Activated CD4-positive, alpha-beta T cell treated with anti-CD3 and anti-CD28 coated beads, Interleukin-2, amount 50 U/mL, for 48 hours (primary cell): ENCODE results near the gene EMCN.
"Not testable (repeated sequence)": the region's sequence is repeated elsewhere in the genome, so short reads cannot be mapped to it uniquely, and the experiment has no call there.

Source experiments
- DNase-seq, 2 experiments: peaks; one replicate each; pipeline ENCODE4 v3.0.0-alpha.2; 2020

EMCN gene

DNA sequence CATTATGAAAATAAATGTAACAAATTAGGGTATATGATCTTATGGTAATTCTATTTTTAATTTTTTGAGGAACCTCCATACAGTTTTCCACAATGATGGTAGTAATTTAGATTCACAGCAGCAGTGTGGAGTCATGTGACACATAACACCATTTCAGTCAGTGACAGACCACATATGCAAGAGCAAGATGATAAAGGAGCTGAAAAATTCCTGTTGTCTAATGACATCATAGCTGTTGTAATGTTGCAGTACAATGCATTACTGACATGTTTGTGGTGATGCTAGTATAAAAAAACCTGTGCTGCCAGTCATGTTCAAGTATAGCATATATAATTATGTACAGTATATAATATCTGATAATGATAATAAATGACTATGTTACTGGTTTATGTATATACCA, 28.5 kb downstream of the EMCN start:
- DNase-seq: no peak

DNA sequence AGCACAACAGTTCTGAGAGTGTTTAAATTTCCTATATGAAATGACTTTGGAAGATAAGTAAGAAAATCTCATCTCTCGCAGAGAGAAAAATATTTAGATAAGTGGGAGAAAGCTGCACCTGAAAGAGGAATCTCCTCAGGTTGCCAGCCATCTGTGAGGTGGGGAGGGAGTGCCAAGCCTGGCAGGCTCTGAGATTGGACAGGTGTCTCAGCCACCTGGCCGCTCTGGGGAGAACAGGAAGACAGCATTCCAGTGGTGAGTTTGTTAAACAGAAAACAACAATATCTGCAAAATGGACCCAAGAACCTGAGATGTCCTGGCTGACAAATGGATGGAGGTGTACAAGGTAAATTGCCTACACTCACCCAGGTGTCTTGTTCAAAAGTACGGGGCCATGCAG, 31.3 kb downstream of the EMCN start:
- no peak for DNase-seq

DNA sequence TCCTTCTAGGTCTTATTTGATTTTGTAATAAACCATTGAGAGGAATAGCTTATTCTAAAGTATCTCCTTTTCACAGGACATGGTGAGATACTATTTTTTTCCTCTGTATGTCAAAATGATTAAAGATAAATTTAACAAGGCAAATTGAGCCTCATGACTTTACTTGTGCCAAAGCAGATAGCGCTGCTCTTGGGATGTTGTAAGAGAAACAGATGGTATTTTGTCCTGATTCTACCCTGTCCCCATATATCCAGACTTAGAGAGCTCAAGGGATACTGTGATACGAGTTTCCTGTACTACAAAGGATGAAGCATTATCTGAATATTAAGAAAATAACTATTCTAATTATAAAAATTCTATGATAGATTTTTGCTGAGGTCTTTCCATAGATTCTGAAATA, 34.0 kb downstream of the EMCN start:
- no peak for DNase-seq

DNA sequence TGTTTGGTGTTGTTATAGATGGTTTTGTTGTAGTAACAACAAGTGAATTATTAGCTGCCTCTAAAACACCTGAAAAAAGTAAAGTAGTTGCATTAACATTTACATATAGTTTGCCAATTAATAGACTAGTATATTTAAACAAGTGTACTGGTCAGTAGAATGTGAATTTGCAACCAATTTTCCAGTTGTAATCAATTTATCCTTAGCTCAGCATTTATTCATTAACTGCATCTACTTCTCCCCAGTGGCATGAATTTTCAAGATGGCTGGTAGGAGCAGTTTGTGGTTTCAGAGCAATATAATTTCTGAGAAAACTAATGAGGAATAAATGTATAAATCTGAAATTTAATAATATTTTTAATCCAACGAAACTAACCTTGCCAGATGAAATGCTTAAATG, 37.9 kb downstream of the EMCN start:
- DNase-seq: no peak

DNA sequence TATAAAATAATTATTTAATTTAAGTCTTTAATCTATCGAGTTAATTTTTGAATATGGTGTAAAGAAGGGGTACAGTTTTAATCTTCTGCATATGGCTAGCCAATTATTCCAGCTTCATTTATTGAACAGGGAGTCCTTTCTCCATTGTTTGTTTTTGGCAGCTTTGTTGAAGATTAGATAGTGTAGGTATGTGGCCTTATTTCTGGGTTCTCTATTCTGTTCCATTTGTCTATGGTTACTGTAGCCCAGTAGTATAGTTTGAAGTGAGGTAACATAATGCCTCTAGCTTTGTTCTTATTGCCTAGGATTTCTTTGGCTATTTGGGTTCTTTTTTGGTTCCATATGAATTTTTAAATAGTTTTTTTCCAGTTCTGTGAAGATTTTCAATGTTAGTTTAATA, 48.3 kb downstream of the EMCN start:
- DNase-seq: no peak

DNA sequence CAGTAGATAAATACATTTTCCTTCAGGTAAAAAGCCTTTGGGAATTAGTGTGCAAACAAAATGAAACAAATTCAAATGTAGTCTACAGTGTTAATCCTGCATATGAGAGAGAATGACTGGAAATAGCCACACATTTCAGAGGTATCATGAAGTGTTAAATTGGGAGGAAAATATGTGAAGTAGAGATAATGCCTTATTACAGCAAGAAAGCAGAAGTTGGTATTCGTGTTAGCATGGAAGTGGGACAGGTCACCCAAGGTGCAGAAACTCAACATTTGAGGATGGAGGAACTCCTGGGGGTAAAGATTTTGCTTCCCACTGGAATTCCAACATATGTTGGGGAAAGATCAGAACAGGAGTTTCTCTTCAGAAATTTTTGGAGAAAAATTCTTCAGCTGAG, 51.3 kb downstream of the EMCN start:
- DNase-seq: no peak

DNA sequence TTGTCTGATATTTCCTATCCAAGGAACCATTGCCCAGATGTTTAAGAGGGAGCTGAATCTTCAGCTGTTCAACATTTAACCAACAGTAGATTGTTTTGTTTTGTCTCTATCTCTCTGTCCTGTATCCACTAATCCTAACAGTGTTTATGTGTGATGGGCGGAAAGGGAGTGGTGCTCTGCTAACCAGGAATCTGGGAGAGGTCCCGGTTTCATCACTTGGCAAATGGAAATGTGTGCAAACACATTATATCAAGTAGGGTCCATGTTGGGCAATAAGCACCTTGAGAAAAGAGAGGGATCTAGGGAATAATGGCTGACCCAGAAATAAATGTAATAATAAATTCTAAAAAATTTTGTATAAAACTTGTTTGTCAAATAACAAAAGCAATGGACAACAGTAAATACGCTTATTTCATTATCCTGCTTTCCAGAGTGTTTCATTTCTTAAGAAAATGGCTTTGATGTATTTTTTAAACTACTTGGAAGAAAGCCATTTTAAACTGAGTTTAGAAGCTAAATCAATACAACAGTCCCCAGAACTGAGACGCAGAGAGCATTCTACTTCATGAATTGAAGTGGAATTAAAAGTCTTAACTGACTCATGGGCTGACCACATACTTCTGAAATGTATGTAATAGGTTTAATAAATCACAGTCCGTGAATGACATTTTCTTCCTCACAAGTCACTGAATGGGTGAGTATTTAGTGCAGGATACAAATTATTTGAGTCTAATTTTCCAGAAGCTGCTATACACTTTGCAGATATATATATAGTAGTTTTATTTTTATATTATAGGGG, 55.8 kb downstream of the EMCN start:
- no peak for DNase-seq

DNA sequence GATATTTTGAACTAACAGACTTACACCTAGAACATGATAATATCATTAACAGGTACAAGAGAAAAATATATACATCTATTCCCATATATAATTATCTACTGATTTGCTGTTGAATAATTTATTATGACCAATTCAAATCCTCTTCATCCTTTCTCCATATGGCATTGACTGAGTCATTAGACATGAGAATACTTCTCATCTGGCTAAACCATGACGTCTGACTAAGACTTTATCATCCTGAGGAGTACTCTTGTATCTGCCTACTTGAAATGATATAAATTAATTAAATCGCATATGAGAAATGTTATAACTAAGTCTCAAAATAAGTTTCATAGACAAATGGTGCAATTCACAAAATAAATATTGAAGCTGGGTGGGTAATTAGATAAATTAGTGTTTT, 67.4 kb downstream of the EMCN start:
- DNase-seq: no peak

DNA sequence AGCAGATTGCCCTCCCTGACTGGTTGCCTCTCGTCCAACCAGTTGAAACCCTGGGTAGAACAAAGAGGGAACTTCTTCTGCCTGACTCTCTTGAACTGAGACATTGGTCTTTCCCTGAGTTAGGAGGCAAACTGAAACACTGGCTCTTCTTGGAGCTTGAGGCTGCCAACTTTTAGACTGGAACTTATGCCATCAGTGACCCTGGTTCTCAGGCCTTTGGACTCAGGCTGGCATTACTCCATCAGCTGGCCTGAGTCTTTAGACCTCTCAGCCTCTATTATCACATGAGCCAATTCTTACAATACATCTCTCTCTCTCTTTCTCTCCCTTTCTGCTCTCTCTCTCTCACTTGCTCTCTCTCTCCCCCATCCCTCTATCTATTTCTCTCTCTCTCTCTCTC, 86.4 kb downstream of the EMCN start:
- DNase-seq: no peak

DNA sequence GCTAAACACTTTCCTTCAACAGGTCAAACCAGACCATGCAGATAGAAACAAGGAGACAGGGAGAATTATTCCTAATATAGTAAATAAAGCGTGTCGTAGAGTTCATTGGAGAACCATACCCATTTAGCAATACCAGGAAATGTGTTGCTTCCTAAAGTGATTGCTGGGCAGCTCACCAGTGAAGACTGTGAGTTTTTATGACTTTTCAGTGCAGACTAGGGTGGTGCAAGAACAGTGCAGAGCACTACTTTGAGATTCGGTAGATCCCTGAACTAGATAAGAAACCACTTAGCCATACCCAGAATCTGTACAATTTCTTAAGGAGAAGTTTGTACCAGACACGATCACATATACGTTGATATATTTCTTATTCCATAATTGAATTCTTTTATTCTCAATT, 87.4 kb downstream of the EMCN start:
- no peak for DNase-seq

DNA sequence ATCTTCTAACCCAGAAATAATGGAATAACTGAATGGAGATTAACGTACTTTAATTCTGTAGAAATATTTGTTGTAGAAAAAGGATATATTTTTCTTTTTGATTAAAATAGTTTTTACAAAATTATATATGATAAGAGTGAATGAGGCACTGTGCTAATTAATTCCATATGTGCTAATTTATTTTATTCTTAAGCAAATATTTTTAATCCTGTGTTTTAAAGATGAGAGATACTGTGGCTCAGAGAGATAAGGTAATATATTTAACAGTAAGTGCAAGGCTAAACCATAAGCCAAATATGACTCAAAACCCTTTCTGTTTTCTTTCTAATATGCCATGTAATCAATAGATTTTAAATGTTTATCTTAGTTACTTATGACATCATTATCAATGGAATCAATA, 88.2 kb downstream of the EMCN start:
- DNase-seq: no peak

DNA sequence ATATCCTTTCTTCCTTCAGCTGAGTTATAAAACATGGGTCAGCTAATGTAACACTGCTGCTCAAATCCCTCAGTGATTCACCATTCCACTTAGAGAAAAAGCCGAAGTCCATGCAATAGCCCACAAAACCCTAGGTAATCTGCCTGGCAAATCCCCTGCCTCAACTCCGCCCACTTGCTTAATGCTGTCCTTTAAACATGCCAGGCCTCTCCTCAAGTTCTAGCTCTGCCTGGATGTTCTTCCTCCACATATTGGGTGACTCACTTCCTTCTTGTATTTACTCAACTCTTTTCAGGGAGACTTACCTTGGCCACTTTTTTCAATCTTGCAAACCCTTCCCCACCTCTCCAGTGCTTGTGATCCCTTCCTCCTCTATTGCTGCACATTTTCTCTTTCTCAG, 89.8 kb downstream of the EMCN start:
- DNase-seq: no peak

DNA sequence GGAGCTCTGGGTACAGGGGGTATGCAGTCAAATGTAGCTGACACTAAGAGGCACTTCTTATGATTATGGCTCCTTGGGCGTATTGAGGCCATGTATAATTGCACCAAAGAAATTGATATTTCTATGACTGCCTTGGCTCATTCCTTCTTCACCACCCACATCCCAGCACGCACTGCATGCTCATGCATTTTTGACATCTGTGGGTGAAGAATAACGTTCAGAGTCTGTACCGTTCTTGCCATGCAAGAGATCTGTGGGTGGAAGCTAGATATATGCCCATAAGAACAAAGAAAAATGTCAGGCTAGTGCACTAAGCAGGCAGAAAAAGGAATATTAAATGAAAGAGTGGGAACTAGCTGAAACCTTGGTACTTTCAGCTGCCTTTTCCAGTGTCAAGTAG, 93.4 kb downstream of the EMCN start:
- no peak for DNase-seq

DNA sequence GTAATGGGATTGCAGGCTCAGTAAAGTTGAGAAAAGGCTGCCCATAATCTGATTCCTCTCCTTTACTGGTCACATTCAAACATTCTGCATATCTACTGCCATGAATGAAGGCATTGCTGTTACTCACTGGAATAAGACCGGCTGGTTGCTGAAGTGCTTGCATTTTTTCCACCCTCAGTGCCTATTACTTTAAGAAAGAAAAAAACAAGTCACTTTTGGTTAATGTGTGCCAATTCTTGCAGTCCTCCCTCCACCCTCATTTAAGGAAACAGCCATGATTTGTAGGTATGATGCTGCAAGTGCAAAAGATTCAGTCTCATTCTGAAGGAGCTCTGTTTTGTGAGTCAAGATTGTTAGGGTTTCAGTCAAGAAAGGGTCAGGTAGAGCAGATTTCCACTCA, 94.9 kb downstream of the EMCN start:
- no peak for DNase-seq

DNA sequence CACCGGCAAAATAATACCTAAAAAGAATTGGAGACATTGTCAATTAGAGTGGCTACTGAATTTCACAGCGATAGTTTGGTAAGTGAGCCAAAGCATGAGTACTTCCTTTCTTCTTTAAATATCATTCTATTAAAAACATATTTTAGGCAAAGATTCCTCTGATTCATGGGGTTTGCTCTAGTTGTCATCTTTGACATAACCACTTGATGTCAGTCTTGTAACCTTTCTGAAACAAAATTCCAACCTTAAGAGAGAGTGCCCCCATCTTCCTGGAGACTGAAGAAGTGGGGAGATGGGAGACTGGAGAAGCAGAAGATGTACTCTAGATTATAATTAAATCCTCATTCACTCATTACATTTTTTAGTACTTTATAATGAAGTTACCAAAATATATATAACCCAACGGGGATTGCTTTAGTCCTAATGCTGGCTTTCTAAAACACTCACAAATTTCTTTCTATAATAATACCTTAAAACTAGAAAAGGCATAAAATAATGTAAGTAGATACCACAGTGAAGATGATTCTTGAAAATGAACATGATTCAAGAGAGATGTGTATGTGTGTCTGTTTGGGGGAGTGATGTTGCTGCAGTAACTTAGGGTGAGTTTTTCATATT, 96.4 kb downstream of the EMCN start:
- no peak for DNase-seq

DNA sequence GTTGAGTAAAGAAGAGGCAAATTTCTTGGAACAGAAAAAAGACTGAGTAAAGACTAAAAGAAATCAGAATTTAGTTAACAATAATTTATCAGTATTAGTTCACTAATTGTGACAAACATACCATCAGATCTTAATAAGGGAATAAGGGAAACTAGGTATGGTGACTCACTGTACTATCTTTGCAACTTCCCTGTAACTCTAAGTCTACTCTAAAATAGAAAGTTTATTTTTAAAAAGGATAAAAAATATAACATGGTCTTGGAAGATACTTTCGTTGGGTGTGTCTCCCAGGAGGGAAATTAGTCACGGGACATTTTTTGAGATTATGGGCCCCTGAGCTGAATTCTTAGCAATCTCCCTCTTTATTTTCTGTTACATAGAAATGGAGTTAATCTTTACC, 97.3 kb downstream of the EMCN start:
- no peak for DNase-seq

DNA sequence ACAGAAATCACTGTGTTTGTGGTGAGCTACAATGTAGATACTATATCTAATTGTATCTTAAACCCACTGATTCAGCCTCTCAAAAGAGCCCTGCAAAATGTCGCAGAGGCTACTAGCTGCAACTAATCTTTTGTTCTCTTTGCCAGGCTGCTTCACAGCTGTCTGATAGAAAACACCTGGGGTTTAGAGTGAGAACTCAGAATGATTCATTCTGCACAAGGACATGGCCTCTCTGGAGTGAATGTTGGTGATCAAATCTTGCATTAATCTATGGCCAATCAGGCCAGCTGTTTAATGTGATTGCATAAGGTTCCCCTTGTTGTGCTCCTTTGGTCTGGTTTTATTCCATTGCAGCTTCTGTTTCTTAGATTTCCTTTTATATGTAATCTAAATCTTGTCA, 100.3 kb downstream of the EMCN start:
- no peak for DNase-seq

DNA sequence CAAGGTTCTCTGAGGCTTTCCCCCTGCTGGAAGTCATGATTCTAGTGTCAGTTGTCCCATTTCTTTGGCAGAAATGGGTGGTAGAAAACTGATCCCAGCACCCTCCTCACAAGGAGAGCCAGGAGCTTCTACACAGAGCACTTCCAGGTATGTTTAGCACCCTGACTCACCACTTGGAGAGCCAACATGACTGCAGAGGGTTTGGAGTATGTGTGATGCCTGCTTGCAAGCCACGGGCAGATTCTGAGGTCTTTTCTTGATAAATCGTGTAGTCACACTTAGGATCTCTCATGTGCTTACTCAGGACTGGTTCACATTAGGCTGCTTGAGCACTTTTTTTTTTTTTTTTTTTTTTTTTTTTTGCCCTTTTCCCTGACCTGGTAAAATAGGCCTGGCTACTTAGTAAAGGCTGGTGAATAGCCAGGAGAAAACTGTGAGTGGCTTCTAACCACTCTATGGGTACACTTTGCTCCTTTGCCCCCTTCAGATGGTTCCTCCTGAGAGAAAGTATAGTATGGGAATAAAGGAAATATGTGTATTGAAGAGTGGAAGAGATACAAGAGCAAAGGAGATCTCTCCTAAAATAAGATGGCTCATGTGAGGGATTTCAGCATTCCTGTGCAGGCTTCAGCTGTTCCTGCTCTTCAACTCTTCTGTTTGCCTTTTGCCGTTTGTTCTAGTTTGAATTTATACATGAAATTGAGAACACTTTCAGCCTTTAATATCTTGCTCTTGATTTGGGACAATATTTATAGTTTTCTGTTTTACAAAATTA, 103.6 kb downstream of the EMCN start:
- DNase-seq: no peak

DNA sequence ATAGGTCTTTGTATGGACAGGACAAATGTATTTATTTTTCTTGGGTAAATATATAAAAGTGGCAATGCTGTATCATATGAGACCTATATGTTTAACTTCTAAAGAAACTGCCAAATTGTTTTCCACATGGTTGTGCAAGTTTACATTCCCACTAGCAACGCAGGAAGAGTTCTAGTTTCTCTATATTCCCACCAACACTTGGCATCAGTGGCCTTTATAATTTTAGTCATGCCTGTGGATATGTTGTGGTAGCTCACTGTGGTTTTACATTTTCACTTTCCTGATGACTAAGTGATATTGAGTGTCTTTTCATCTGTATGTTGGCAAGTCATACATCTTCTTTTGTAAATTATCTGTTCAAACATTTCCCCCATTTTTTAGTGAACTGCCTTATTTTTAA, 126.0 kb downstream of the EMCN start:
- no peak for DNase-seq

DNA sequence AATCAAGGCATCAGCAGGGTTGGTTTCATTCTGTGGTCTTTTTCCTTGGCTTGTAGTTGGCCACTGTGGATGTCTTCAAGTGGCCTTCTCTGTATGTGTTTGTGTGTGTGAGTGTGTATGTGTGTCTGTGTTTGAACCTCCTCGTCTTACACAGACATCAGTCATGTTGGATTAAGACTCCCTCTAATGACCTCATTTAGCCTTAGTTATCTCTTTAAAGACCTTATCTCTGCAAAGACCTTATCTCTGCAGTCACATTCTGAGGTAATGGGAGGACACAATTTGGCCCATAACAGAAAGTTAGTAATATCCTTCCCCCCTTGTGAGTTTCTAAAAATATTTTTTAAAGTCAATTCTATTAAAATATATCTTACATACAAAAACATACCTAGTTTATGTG, 126.7 kb downstream of the EMCN start:
- DNase-seq: no peak

DNA sequence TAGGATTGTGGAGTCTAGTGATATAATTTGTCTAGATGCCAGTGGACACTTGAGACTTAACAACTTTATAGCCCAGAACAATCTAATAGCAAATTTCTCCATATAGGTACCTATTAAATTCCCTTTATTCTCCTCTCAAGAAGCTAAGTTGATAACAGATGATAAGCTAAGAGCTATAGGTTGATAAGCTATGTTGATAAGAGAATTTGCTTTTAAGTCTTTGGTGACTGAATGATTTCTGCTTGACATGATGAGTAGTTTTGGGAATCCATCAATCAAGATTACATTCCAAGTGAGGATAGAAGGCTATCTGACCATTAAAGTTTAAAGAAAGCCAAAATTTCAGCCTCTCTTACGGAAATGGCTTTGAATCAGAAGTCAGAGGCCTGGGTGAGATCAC, 131.6 kb downstream of the EMCN start:
- DNase-seq: no peak

DNA sequence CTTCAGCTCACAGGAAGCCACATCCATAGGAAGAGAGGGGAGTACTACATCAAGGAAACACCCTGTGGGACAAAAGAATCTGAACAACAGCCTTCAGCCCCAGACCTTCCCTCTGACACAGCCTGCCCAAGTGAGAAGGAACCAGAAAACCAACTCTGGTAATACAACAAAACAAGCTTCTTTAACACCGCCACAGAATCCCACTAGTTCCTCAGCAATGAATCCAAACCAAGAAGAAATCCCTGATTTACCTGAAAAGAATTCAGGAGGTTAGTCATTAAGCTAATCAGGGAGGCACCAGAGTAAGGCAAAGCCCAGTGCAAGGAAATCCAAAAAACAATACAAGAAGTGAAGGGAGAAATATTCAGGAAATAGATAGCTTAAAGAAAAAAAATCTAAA, 137.4 kb downstream of the EMCN start:
- DNase-seq: not testable (repeated sequence)

DNA sequence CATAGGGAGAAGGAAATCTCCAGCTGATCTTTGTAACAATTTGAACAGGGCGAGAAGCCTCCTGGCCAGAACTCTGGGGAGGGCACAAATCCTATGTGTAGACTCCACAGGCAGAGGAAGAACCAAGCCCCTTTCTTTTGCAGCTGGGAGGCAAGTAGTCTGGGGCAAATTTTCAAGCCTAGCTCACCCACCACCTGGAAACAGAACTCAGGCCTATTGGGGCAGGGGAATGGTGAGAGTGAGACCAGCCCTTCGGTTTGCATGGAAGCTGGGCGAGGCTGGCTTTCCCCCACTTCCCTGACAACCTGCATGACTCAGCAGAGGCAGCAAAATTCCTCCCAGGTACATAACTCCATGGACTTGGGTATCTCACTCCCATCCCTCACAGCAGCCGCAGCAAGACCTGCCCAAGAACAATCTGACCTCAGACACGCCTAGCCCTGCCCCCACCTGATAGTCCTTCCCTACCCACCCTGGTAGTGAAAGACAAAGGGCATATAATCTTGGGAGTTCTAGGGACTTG, 138.2 kb downstream of the EMCN start:
- no peak for DNase-seq

DNA sequence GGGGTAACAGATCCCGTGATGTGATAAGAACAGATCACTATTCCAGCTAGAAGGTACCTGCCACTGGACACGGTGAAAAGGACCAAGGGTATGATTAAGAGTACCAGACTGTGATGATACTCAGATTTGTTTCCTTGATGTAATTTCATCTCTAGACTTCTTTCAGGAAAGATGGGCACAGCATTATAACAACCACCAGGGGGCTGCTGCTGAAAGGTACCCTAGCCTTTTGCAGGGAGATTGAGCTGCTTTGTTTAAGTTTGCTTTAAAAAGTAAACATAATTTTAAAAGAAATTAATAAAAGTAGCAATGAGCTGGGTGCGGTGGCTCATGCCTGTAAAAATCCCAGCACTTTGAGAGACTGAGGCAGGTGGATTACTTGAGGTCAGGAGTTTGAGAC, 145.4 kb downstream of the EMCN start:
- no peak for DNase-seq
